ENCODE measurements around the gene MALRD1.
"Not testable (repeated sequence)": the region's sequence is repeated elsewhere in the genome, so short reads cannot be mapped to it uniquely, and the experiment has no call there.

MALRD1 gene

DNA sequence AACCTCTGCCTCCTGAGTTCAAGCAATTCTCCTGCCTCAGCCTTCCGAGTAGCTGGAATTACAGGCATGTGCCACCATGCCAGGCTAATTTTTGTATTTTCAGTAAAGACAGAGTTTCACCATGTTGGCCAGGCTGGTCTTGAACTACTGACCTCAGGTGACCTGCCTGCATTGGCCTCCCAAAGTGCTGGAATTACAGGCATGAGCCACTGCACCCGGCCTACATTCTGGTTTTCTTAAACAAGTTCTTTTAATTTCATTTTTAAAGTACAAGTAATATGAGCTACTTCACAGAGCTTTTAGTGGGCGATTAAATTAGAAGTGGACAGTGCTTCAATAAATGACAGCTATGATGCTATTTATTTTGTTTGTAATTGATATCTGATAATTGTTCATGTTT, 721.2 kb downstream of the MALRD1 start:
- DNase-seq: not testable (repeated sequence)

GRCh38 chr10:19772972-19773371, 724.4 kb downstream of the MALRD1 start:
- DNase-seq: no peak

DNA sequence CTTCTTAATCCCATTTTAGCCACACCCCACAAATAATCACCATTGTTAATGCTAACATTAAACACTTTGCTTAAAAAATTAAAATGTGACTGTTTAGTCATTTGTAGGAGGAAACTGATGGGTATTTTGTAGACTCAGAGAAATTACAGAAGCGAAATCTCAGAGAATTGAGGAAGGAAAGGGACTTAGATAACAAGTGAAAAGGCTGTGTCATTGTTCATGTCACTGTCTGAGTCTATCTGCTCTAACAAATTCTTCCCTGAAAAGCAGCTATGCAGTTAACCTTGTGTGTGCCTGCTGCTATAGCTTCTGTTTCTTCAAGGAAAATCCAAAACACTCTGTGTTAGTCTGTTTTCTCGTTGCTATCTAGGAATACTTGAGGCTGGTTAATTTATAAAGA, 726.7 kb downstream of the MALRD1 start:
- peak in 1 of 58 donors; percentile 5 for DNase-seq

DNA sequence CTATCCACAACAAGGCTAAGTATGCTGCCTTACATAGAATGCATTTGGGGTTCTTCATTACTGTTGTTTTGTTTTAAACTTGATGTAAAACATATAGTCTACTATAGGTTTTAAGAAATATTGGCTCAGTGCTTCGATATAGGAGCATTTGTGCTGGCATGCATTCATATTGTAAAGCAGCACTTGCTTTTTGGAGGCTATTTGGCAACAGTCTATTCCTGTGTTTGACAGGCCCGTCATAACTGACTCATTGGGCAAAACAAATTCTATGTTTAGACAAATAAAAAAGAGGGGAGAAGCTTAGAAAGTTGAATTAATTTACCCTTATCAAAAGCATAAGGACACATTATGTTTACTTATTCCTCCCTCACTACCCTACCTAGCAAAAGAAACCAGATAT, 729.2 kb downstream of the MALRD1 start:
- no peak for DNase-seq

DNA sequence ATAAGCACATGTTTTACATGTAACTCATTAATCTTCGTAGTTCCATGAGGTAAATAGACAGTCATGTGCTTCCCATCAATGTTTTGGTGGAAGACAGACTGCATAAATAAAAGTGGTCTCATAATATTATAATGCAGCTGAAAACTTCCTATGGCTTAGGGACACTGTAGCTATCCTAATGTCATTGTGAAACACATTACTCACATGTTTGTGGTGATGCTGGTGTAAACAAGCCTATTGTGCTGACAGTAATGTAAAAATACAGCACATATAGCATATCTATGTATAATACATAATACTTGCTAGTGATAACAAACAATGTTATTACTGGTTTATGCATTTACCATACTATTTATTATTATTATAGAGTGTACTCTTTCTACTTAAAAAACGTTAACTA, 730.4 kb downstream of the MALRD1 start:
- DNase-seq: no peak

- DNase-seq: no peak
Measured at GRCh38 chr10:19782430-19783089, 734.0 kb downstream of the MALRD1 start.

DNA sequence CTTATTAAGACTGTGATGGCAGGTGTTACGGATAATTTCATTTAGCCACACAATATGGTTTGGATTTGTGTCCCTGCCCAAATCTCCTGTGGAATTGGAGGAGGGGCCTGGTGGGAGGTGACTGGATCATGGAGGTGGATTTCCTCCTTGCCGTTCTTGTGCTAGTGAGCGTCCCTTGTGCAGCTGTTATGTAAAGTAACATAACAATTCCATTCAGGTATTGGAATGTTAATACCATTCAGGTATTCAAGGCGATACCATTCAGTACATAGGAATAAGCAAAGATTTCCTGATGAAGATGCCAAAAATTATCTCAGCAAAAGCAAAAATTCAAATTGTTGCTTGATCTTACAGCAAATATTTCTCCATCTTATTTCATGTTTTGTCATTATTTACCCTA, 735.1 kb downstream of the MALRD1 start:
- DNase-seq: no peak

Data from anterior cingulate cortex (tissue), 58 donors.